GM18499 (cell line): ENCODE measurements around the gene TACR2.
"Not testable (repeated sequence)": the region's sequence is repeated elsewhere in the genome, so short reads cannot be mapped to it uniquely, and the experiment has no call there.

Source experiments
- ATAC-seq: cut with Tn5 transposase; IDR thresholded peaks from one replicate; pipeline ENCODE4 v1.9.1; 2021; ENCODE audit warnings: moderate number of reproducible peaks; ENCODE audit not compliant: insufficient read depth, unreplicated experiment

The TACR2 gene

DNA sequence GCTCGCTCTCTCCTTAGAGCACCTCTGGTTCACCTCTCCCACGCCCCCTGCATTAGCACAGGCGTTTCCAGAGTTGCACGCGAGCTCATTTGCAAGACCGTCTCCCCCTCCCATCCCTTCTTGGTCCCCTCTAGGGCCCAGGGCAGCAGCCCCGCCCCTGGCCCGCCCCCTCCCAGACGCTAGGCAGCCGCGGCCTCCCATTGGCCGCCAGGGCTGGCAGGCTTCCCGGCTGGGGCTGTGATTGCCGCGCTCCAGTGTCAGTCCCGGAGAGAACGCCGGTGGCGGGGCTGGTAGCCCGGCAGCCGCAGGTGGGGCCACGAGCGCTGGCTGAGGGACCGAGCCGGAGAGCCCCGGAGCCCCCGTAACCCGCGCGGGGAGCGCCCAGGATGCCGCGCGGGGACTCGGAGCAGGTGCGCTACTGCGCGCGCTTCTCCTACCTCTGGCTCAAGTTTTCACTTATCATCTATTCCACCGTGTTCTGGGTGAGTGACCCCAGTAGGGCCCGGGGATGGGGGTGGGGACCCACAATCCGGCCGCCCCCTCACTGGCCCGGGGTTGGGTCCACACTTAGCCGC lies 34.6 kb upstream of the TACR2 start, which contains the start of gene TSPAN15:
Gene TSPAN15 (plus strand): TSS at position 257 of the 575 bp plus-strand sequence. CDS start 130 bp downstream, at position 387.
- peak; percentile 59 for ATAC-seq

DNA sequence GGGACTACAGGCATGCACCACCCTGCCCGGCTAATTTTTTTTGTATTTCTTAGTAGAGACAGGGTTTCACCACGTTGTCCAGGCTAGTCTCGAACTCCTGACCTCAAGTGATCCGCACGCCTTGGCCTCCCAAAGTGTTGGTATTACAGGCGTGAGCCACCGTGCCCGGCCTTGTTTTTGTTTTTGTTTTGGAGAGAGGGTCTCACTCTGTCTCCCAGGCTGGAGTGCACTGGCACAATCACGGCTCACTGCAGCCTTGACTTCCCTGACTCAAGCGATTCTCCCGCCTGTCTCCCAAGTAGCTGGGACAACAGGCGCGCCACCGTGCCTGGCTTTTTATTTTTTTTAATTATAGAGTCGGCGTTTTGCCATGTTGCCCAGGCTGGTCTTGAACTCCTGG lies 33.7 kb upstream of the TACR2 start:
- ATAC-seq: not testable (repeated sequence)

DNA sequence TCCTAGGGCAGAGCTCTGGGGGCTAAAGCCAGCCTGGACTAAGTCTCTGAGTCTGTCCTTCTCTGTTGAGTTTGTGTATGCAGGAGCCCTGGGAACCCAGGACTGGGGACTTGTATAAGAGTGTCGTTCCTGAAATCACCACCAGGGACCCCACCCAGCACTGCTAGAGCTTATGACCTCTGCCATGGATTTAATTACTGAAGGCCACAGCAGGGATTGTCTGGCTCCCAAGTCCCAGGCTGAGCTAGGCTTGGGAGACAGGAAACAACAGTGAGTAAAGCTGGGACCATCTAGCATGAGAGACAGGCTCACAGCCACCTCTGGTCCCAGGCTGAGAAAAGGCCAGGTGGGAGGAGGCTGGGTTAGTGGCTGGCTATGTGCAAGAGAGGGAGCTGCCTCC lies 33.1 kb upstream of the TACR2 start:
- ATAC-seq: no peak

DNA sequence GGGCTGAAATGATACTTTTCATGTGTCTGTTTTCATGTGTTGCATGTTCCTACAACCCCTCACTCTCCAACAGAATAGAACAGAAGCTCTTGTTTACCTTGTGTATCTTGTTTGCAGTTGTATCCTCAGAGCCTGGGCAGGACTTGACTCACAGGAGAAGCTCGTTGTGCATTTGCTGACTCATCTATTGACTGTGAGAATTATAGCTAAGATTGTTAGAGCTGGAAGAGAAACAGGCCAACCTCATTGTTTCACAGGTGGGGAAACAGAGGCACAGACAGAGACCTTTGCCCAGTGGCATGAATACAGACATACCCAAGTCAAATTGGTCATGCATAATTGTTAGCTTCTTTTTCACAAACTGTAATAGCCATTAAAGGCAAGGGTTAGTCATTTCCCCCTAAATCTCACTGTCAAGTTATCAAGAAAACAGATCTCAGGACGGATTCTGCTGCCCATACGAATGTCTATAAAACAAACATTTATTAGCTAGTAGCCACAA lies 30.0 kb upstream of the TACR2 start:
- no peak for ATAC-seq

DNA sequence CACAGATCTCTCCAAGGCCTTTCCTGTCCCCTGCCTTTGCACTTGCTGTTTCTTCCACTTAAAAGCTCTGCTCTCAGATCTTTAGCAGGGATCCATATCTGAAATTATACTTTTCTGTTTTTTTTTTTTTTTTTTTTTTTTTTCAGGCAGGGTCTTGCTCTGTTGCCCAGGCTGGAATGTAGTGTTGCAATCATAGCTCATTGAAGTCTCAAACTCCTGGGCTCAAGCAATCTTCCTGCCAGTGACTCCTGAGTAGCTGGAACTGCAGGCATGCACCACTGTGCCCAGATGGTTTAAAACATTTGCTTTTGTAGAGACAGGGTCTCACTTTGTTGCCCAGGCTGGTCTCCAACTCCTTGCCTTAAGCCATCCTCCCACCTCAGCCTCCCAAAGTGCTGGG lies 29.5 kb upstream of the TACR2 start:
- no peak for ATAC-seq

DNA sequence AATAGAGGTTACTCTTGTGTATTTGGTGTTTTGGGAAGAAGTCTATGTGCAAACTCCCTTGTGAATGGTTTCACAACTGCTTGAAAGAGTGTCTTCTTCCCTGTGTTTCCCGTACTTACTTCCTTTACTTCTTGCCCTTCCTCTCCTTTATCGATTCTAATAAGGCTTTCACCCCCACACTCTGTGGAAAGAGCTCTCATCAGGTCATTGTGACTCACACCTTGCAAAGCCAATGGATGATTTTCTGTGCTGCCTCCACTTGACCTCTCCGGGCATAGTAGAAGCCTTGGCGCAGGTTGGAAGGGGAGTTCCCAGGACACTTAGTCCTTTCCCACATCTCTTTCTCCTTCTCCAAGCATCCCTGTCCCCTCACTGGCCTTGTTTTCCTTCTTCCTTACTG lies 28.3 kb upstream of the TACR2 start:
- no peak for ATAC-seq

DNA sequence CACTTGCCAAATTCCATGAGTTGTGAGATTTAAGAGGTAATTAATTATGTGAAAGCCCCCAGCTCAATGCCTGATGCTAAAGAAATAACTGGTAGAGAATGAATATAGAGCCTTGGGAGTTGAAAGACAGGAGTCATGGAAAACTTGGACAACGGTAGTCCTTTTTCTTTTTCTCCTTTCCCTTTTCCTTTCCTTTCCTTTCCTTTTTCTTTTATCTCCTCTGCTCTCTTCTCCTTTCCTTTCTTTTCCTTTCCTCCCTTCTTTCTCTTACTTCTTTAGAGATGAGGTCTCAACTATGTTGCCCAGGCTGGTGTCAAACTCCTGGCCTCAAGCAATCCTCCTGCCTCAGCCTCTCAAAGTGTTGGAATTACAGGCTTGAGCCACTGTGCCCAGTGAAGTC lies 26.6 kb upstream of the TACR2 start:
- no peak for ATAC-seq

DNA sequence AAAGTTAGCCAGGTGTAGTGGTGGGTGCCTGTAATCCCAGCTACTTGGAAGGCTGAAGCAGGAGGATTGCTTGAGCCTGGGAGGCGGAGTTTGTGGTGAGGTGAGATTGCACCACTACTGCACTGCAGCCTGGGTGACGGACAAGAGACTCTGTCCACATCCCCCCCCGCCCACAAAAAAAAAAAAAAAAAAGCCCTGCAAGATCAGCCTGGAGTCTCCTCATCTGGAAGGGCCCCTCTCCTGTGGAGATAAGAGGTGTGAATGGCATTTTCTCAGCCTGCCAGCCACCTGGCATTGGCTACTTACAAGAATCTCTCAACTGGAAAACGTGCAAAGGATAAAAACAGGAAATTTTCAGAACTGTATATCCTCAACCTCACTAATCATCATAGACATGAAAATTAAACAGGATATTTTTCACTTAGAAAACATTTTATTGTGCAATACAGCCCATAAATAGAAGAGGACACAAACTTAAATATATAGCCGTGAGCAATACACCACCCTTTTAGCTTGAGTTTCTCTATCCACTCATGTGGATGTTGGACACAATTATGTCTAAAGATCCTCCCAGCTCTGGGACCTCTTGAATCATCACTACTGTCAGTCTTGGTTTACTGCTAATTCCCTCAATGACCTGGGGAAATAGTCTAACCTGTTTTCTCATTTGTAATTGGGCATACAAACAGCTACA lies 23.2 kb upstream of the TACR2 start:
- ATAC-seq: no peak

DNA sequence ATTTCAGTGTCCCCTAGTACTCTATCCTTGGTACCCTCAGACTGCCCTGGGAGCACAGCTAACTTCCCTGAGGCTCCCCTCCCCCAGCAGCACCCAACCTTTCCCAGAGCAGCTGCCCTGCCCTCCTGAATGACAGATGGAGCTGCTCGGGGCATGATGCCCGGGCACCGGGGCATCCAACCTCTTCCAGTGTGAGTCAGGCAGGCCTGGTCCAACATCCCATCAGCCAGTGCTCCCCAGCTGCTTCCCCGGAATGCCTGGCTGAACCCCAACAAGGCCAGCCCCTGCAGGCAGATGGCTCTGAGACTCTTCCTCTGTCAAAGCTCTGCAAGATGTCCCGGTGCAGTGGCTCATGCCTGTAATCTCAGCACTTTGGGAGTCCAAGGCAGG lies 22.6 kb upstream of the TACR2 start:
- no peak for ATAC-seq

DNA sequence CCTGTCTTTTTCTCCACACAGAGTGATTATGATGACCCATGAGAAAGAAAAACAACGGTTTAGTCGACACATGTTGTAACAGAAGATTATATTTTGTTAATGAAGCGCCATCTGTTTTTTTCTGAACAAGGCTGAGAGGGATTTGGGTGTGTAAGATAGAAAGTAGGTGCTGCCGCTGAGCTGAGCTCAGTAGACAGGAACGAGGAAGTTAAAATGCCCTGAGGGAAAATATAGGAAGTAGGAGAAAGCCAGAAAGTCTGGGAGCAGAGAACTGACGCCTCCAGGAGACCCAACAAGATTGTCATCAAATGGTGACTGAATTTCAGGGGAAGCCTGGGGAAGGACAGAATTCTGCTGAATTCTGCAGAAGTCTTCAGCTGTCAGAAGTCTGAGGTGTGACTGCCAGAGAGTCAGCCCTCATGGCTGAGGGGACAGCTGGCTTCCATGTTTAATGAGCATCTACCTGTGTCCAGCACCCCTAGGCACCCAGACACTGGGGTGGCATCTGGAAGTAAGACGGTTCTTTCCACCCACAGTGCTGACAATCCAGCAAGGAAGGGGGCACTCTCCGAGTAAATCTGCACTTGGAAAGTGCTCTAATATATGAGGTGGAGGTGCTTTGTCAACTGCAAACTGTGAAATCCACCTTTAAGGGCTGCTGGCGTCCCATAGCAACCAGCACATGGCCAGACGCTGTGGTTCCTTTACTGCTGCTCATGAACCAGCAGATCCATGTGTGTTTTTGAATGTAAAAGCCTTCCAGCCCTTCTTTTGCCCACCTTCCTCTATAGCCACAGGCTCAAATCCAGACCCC lies 22.0 kb upstream of the TACR2 start:
- no peak for ATAC-seq

DNA sequence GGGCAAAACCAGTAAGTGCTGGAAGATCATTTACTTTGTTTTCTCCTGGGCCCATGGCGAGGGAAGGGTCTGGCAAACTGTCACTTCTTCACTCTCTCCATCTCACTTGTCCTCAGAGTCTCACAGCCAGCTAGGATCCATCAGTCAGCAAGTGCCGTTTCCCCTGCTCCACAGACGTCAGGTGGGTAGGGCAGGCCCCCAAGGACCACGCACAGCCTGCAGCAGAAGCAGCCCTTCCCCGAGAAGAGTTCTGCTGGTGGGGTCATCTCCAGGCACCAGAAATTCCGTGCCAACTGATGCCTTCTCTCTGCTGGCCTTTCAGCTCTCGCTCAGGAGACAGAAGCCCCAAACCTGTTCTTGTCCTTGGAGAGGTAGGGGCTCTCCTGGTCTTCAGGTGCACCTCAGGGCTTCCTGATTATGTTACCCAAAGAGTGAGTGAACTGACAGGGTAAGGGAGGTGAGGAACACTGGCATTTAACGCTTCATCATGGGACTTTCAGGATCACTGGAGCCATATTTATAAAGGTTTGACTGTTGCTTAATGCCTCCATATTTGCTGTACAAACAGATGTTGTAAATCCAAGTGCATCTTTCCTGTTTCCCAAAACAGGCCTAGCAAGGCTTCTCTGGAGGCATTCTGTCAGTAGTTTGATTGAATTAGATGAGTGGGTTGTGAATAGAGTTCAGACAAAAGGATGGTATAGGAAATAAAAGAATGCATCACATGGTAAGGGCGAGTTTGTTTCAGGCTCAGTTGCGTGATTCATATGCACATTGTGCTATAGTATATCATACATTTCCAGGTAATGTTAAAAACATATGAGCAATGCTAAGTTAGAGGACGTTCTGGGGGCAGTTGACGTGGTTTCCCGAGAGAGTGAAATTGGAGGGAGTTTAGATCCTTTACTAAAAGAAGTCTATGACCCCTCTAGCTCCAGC lies 20.9 kb upstream of the TACR2 start:
- no peak for ATAC-seq

DNA sequence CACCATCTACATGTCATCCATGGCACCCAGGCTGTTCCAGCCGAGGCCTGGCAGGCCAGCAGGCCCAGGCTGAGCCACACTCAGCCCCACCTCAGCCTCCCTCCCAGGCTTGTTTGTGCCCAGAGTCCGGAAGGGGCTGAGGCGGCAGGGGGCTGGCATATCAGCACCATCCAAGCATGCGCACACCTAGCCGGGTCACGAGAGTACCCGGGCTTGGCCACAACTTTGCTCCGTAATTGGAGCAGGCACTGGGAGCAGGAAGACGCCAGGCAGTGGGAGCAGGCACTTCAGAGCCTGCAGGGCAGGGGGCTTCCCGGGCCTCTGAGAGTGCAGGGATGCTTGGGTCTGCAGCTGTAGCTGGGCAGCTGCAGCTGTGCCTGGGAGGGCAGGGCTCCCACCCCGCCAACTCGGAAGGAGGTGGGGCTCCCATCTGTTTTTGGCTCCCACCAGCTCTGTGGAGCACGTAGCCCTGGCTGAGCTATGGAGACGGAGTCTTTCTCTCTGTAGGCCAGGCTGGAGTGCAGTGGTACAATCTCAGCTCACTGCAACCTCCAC lies 19.3 kb upstream of the TACR2 start:
- no peak for ATAC-seq

DNA sequence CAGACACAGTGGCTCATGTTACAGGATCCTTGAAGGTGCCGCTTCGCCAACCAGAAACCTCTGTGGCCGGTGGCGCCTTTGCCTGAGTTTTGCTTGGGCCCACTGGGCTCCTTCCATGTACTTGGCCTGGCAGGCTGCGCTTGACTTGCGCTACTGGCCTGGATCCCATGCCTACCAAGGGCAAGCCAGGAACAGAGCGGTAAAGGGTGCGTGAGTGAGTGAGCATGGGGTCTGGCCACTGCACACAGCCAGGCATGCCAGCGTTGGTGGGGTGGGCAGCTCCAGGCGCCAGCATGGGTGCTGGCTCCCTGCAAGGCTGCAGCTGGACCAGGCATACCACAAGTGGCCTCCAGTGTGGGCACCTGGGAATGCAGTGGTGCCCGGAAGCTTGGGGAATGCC lies 18.2 kb upstream of the TACR2 start:
- ATAC-seq: no peak

DNA sequence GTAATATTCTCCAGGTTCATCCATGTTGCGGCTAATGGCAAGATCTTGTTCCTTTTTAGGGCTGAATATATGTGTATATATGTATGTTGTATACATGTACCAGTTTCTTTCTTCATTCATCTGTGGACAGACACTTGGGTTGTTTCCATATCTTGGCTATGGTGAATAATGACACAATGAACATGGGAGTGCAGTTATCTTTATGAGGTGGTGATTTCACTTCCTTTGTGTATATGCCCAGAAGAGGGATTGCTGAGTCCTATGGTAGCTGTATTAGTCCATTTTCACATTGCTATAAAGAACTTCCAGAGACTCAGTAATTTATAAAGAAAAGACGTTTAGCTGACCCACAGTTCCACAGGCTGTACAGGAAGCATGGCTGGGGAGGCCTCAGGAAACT lies 17.5 kb upstream of the TACR2 start:
- ATAC-seq: no peak

DNA sequence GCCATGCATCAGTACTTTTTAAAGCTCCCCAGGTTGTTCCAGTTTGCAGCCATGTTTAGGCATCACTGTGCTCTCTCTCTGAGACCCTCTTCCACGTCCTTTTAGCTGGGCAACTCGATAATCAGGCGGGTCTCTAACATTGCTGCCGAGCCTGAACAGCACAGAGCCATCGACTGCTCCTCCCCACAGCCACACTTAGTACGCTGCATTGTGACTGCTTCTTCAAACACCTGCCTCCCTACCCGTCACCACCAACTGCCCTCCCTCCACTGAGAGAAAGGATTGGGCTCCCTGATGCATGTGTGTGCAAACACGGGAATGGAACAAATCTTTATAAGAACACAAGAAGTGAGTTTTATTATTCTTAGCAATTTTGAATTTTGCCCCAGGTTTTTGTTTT lies 11.4 kb upstream of the TACR2 start:
- no peak for ATAC-seq

DNA sequence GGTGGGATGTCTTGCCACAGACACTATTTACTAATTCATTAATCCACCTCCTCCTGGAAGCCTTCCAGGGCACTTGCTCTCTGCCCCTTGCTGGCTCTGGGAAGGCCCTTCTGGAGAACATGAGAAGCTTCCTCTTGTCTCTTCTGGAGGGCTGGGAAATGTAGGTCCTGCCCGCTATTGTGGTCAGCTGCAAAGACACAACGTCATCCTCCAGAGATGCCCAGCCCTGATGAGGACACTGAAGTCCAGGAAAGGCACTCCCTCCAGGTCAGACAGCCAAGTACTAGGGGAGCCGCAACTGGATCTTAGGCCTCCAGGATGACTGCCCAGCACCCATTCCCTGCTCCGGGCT lies 9.6 kb upstream of the TACR2 start:
- no peak for ATAC-seq

DNA sequence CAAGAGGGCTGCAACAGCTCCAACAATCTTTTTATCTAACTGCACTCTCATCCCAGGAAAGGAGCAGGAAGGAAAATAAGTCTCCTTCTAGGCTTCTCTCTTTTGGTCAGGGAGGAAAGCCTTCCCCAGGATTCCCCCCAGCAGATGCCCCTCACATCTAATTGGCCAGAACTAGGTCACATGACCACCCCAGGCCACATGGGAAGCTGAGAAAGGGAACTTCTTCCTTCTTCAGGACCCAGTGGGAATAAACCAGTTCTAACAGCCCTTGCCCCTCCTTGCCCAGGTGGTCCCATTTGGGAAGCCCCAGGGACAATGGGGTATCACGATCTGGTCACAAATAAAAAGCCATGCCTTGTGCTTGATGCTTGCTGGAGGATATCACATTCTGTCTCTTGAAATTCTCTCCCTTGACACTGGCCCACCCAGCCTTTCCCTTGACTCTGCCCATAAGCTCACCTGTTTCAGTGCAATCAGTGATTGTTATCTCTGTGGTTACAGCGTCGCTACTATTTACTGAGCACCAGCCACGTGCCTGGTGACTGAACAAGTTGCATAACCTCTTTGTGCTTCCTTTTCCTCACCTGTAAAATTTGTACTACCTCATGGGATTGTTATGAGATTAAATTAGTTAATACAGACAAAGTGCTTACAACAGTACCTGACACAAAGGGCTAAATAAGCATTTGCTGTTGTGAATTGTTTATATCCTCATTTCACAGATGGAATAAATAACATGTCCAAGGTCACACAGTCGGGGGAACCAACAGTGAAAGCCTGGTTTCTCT lies 9.0 kb upstream of the TACR2 start:
- no peak for ATAC-seq

DNA sequence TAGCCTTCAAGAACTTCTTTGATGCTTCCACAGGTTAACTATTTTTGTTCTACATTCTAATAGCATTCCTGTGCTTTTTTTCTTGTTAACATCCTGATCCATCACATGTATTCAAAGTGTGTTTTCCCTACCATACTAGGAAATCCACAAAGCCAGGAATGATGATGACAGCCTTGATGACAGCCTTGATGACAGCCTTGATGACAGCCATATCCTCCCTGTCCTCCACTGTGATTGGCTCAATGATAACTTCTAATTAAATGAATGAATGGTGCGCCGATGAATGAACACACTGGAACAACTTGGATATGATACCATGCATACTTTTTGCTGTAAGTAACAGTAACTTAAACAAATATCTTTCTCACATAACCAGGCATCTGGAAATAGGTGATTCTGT lies 8.3 kb upstream of the TACR2 start:
- ATAC-seq: no peak

DNA sequence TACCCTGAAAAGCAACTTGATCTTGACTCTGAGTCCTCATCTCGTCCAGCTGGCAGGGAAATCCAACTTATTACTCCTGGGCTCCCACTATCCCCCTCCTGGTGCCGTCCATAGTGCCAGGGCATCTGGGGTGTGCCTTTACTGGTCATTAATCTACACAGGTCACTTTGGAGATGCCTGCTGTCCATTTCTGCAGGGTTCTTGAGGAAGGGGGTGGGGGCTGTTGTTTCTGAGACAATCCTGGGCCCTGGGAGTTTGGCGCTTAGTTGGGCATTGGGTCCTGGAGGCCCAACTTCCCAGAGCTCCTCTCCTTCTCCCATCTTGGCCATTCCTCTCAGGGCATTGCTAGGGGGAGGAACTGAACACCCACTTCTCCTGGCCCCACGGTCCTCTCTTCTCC lies 6.0 kb upstream of the TACR2 start:
- ATAC-seq: no peak
